IgD-negative memory B cell (primary cell): ENCODE results near the gene NELFCD. TPM values are rescaled to one million over a fixed set of nuclear protein-coding genes. Genes with fewer than 3 reads are reported as not detected.
"Not testable (repeated sequence)": the region's sequence is repeated elsewhere in the genome, so short reads cannot be mapped to it uniquely, and the experiment has no call there.

Experiments
- H3K27ac Mint-ChIP-seq, 3 donors: one replicate each; pipeline ENCODE4 v1.8.0; 2020 to 2022; ENCODE audit warnings: mild to moderate bottlenecking in 3 of 3, mixed read lengths in 3 of 3, moderate library complexity in 1 of 3
- H3K27me3 Mint-ChIP-seq: one replicate; pipeline ENCODE4 v1.8.0; 2021; ENCODE audit warnings: mixed read lengths
- H3K36me3 Mint-ChIP-seq: one replicate; pipeline ENCODE4 v1.8.0; 2020; ENCODE audit warnings: mild to moderate bottlenecking, mixed read lengths
- H3K4me1 Mint-ChIP-seq, 3 donors: one replicate each; pipeline ENCODE4 v1.8.0; 2020 to 2022; ENCODE audit warnings: mixed read lengths in 3 of 3, mild to moderate bottlenecking in 1 of 3
- H3K4me3 Mint-ChIP-seq, 4 donors: one replicate each; pipeline ENCODE4 v1.8.0; 2020 to 2022; ENCODE audit warnings: mild to moderate bottlenecking in 4 of 4, mixed read lengths in 4 of 4, moderate library complexity in 3 of 4
- H3K9me3 Mint-ChIP-seq, 3 donors: one replicate each; pipeline ENCODE4 v1.8.0; 2020 to 2021; ENCODE audit warnings: mixed read lengths in 3 of 3, mild to moderate bottlenecking in 1 of 3
- polyA plus RNA-seq: library from polyadenylated mRNA; unstranded; fragments of 300-500 nt; fragmentation: Illumina TruSeq; gene quantifications from one replicate; pipeline ENCODE4 v1.2.3, GENCODE V29; 2021

NELFCD gene
- polyA plus RNA-seq, 1 donor from 2014 or later: 79.6 TPM

DNA sequence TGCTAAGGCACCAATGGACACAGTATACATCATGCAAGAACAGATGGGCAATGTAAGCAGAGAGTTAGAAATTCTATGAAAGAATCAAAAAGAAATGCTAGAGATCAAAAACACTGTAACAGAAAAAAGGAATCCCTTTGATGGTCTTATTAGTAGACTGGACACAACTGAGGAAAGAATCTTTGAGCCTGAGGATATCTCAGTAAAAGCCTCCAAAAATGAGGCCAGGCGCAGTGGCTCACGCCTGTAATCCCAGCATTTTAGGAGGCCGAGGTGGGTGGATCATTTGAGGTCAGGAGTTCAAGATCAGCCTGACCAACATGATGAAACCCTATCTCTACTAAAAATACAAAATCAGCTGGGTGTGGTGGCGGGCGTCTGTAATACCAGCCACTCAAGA, 17.1 kb upstream of the NELFCD start:
- H3K27me3 Mint-ChIP-seq, H3K4me1 Mint-ChIP-seq, H3K9me3 Mint-ChIP-seq, H3K27ac Mint-ChIP-seq, H3K36me3 Mint-ChIP-seq, H3K4me3 Mint-ChIP-seq: not testable (repeated sequence)

DNA sequence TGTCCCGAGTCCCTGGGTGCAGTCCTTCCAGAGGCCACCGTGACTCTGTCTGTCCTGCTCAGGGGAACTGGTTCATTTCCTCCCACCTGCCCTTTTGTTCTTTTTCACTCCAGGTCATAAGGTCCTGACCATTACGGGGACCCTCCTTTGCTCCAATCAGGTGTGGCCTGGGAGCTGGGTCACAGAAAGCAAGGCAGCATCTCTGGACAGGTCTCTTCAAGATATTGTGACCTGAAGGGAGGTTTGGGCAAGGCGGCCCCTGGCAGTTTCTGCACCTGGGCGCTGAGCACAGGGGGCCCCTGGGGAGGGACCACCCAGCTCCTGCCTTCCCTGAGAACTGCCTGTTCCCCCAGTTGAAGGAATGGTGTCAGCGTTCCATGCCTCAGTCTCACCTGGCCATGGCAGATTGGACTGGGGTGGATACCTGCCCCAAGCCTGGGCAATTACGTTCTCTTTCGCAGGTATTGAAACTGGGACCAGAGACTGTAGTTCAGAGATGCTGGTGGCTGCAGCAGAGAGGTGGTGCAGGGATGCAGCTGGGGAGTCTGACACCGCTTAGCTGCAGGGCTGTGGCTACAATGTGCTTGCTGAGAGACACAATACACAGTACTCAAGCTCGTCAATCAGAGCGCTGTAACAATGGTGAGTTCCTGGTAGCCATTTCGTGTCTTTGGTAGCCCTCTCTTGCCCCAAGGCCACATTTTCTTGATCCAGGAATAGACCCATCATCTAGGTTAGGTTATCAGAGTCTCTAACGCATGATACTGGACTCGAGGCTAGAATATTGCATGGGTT, 15.6 kb upstream of the NELFCD start:
- Mint-ChIP-seq H3K4me3 (no peak overlapping the region), H3K27me3 (peaks cover 7% of the 10 kb centered on the region), H3K36me3 (peaks cover 8% of the 10 kb centered on the region), H3K4me1 (peaks cover 8 to 14% (median 12%) of the 10 kb centered on the region in 3 donors), H3K9me3 (peaks cover 4 to 9% (median 4%) of the 10 kb centered on the region in 3 donors), H3K27ac (no peak overlapping the region)

DNA sequence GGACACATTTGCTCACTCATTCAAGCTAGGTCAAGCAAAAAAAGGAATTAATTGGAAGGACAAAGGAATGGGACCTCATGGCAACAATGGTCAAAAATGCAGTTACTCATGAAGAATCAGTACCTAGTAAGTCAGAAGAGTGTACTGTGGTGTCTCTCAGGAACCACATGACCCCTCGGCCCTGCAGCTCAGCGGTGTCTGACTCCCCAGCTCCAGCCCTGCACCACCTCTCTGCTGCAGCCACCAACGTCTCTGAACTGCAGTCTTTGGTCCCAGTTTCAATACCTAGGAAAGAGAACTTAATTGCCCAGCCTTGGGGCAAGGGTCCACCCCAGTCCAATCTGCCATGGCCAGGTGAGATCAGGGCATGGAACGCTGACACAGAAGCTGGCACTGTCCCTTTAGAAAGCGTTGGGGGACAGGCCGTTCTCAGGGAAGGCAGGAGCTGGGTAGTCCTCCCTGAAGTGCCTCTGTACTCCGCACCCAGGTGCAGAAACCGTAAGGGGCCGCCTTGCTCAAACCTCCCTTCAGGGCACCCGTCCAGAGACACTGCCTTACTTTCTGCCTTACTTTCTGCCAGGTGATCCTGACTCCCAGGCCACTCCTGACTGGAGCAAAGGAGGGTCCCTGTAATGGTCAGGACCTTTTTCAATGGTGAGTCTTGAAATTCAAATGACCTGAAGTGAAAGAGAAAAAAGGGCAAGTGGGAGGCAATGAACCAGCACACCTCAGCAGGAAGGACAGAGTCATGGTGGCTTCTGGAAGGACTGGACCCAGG, 13.2 kb upstream of the NELFCD start:
- Mint-ChIP-seq H3K36me3 (peaks cover 8% of the 10 kb centered on the region), H3K27ac (no peak overlapping the region), H3K4me1 (peaks cover 11 to 15% (median 12%) of the 10 kb centered on the region in 3 donors), H3K9me3 (peaks cover 4 to 5% (median 4%) of the 10 kb centered on the region in 3 donors), H3K27me3 (peaks cover 4% of the 10 kb centered on the region), H3K4me3 (no peak overlapping the region)

DNA sequence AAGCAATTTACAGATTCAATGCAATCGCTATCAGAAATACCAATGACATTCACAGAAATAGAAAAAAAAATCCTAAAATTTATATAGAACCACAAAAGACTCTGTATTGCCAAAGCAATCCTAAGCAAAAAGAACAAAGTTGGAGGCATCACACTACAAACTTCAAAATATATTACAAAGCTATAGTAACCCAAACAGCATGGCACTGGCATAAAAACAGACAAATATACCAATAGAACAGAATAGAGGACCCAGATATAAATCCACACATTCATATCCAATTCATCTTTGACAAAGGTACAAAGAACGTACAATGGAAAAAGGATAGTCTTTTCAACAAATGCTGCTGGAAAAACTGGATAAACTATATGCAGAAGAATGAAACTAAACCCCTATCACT, 11.6 kb upstream of the NELFCD start:
- peaks cover 4% of the 10 kb centered on the region for H3K36me3 Mint-ChIP-seq
- peaks cover 0 to 5% (median 0%) of the 10 kb centered on the region in 3 donors for H3K9me3 Mint-ChIP-seq
- H3K4me1 Mint-ChIP-seq: peaks cover 17 to 20% (median 19%) of the 10 kb centered on the region in 3 donors
- no peak overlapping the region for H3K27ac Mint-ChIP-seq
- no peak overlapping the region for H3K4me3 Mint-ChIP-seq
- peaks cover 3% of the 10 kb centered on the region for H3K27me3 Mint-ChIP-seq

DNA sequence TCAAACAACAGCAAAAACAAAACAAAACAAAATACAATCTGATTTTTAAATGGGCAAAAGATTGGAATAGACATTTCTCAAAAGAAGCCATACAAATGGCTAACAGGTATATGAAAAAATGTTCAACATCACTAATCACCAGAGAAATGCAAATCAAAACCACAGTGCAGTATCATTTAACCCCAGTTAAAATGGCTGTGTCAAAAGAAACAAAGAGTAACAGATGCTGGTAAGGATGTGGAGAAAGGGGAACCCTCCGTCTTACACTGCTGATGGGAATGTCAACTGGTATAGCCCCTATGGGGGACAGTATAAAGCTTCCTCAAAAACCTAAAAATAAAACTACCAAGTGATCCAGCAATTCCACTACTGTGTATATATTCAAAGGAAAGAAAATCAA, 10.9 kb upstream of the NELFCD start:
- H3K36me3 Mint-ChIP-seq: peaks cover 4% of the 10 kb centered on the region
- H3K27ac Mint-ChIP-seq: no peak overlapping the region
- H3K4me3 Mint-ChIP-seq: peak overlapping the region in 2 of 4 donors; percentile 25 to 29
- peaks cover 0 to 4% (median 1%) of the 10 kb centered on the region in 3 donors for H3K9me3 Mint-ChIP-seq
- peaks cover 3% of the 10 kb centered on the region for H3K27me3 Mint-ChIP-seq
- peaks cover 17 to 20% (median 20%) of the 10 kb centered on the region in 3 donors for H3K4me1 Mint-ChIP-seq

DNA sequence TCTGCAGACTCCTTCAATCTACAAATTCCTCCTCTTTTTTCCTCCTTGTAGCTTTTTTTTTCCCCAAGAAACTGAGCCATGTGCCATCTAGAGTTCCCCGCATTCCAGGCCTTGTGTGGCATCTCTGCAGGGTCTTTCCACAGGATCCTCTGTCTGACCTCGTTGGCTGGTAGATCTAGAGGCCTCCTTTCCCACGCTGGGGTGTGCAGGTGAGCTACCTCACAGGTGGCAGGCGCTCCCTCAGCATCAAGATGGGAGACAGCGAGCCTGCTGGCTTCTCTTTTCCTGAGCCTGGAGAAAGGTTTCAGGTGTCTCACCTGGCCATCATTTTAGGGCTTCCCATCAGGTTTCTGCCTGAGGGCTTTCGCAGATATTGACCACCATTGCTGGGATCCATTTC, 9.6 kb upstream of the NELFCD start:
- H3K4me1 Mint-ChIP-seq: peaks cover 17 to 20% (median 20%) of the 10 kb centered on the region in 3 donors
- H3K4me3 Mint-ChIP-seq: no peak overlapping the region
- peaks cover 4% of the 10 kb centered on the region for H3K36me3 Mint-ChIP-seq
- peaks cover 1 to 13% (median 7%) of the 10 kb centered on the region in 3 donors for H3K9me3 Mint-ChIP-seq
- no peaks in the 10 kb centered on the region for H3K27me3 Mint-ChIP-seq
- no peak overlapping the region for H3K27ac Mint-ChIP-seq

DNA sequence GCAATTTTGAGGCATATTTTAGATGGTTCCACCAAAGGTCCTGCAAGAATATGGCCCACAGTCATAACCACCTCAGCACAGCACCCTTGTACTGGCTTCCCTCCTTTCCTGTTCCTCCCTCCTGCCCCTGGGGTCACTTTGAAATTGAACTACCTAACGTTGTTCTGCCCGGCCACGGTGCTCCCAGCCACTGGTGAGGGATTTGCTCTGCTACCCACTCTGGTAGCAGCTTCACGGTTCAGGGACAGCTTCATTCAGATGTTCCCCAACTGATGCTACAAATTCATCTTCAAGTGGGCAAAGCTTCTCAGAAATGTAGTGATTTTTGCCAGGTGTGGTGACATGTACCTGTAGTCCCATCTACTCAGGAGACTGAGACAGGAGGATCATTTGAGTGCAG, 7.9 kb upstream of the NELFCD start:
- H3K9me3 Mint-ChIP-seq: peaks cover 4 to 18% (median 10%) of the 10 kb centered on the region in 3 donors
- no peaks in the 10 kb centered on the region for H3K27me3 Mint-ChIP-seq
- peaks cover 6% of the 10 kb centered on the region for H3K36me3 Mint-ChIP-seq
- no peak overlapping the region for H3K4me3 Mint-ChIP-seq
- peaks cover 17 to 20% (median 20%) of the 10 kb centered on the region in 3 donors for H3K4me1 Mint-ChIP-seq
- no peak overlapping the region for H3K27ac Mint-ChIP-seq

DNA sequence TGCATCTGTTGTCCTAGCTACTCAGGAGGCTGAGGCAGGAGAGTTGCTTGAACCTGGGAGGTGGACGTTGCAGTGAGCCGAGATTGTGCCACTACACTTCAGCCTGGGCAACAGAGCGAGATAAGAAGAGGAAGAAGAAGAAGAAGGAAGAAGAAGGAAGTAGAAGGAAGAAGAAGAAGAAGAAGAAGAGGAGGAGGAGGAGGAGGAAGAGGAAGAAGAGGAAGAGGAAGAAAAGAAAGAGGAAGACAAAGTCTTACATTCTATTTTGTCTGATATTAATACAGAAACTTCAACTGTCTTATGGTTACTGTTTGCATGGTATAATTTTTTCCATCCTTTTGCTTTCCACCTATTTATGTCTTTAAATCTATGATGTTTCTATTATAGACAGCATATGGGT, 7.2 kb upstream of the NELFCD start:
- peaks cover 23 to 25% (median 24%) of the 10 kb centered on the region in 3 donors for H3K4me1 Mint-ChIP-seq
- H3K36me3 Mint-ChIP-seq: peaks cover 4% of the 10 kb centered on the region
- peaks cover 4 to 18% (median 12%) of the 10 kb centered on the region in 3 donors for H3K9me3 Mint-ChIP-seq
- no peaks in the 10 kb centered on the region for H3K27me3 Mint-ChIP-seq
- H3K4me3 Mint-ChIP-seq: peak overlapping the region in 2 of 4 donors; percentile 60 to 72
- no peak overlapping the region for H3K27ac Mint-ChIP-seq

DNA sequence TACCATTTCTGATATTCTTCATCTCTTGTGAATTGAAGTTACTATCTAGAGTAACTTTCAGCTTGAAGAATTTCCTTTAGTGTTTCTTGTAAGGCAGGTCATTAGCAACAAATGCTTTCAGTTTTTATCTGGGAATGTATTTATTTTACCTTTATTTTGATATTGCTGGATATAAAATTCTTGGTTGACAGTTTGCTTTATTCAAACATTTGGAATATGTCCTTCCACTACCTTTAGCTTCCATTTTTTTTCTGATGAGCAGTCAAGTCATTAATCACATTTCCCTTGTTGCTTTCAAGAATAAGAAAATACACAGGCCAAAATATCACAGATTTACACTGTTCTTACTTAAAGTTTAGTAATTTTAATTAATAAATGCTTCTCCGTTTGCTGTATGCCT, 5.7 kb upstream of the NELFCD start:
- H3K9me3 Mint-ChIP-seq: peaks cover 4 to 18% (median 12%) of the 10 kb centered on the region in 3 donors
- H3K27ac Mint-ChIP-seq: no peak overlapping the region
- no peak overlapping the region for H3K4me3 Mint-ChIP-seq
- peaks cover 15 to 23% (median 16%) of the 10 kb centered on the region in 3 donors for H3K4me1 Mint-ChIP-seq
- no peaks in the 10 kb centered on the region for H3K27me3 Mint-ChIP-seq
- H3K36me3 Mint-ChIP-seq: peaks cover 2% of the 10 kb centered on the region

DNA sequence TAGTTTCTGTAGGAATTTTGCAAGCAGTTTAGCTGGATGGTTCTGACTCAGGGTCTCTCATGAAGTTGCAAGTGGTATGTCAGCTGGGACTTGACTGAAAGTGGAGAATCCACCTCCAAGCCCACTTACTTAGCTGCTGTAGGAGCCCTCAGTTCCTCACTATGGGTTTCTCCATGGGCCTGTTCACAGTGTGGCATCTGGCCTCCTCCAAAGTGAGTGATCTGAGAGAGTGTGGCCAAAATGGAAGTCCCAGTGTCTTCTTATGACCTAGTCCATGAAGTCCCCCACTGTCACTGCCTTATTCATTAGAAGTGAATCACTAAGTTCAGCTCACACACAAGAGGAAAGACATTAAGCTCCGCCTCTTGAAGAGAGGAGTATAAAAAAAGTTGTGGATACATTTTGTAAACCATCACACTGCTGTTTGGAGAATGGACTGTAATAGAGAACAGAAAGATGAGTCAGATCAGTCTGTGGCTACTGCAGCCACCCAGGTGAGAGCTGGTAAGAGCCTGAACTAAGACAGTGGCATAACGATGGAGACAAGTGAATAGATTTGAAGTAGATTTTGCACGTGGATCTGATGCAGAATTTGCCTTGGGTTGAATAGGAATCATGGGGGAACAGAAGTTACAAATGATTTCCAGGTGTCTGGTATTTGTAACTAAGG, 4.9 kb upstream of the NELFCD start:
- no peaks in the 10 kb centered on the region for H3K27me3 Mint-ChIP-seq
- no peak overlapping the region for H3K27ac Mint-ChIP-seq
- H3K36me3 Mint-ChIP-seq: peaks cover 2% of the 10 kb centered on the region

DNA sequence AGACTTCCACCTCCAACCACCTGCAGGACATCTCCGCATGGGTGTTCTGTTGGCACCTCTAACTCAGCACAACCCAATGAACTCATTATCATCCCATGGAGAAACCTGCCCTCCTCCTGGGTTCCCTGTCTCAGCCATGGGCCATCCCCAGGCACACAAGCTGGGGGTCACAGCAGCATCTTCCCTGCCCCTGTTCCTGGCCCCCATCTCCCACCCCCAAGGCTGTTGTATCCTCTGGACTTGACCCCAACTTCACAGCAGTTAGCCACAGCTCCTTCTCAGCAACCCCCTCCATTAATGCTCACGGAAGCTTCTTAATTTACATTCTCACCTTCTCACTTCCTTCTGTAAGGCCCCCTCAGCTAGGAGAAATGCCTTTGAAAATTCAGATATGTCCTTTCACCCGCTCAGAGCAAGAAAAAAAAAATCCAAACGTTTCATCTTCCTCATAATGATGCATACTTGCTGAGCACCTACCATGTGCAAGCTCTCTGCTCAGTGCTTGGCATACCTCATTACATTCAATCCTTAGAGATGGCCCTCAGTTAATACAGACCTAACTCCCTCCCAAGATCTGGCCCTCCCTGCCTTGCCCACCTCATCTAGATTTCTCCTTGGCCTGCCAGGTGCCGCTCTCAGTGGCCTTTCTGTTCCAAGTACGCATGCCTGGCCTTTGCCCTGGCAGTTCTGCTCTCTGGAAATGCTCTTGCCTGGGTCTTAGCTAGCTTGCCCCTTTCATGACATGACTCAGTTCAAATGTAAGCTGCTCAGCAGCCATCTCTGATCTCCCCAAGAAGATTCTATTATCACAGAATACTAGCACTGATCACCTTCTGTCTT, 2.5 kb upstream of the NELFCD start:
- Mint-ChIP-seq H3K36me3 (peaks cover 2% of the 10 kb centered on the region), H3K4me3 (peak overlapping the region; percentile 38 to 81 (median 78)), H3K9me3 (peaks cover 4 to 18% (median 12%) of the 10 kb centered on the region in 3 donors), H3K27ac (peak overlapping the region; percentile 13 to 66 (median 60)), H3K27me3 (no peaks in the 10 kb centered on the region), H3K4me1 (peaks cover 23 to 29% (median 24%) of the 10 kb centered on the region in 3 donors)

More for the DNA sequence above, 4.9 kb upstream of the NELFCD start:
- Mint-ChIP-seq H3K4me3 (peak overlapping the region in 1 of 4 donors; percentile 55), H3K9me3 (peaks cover 4 to 18% (median 12%) of the 10 kb centered on the region in 3 donors), H3K4me1 (peaks cover 13 to 19% (median 14%) of the 10 kb centered on the region in 3 donors)

DNA sequence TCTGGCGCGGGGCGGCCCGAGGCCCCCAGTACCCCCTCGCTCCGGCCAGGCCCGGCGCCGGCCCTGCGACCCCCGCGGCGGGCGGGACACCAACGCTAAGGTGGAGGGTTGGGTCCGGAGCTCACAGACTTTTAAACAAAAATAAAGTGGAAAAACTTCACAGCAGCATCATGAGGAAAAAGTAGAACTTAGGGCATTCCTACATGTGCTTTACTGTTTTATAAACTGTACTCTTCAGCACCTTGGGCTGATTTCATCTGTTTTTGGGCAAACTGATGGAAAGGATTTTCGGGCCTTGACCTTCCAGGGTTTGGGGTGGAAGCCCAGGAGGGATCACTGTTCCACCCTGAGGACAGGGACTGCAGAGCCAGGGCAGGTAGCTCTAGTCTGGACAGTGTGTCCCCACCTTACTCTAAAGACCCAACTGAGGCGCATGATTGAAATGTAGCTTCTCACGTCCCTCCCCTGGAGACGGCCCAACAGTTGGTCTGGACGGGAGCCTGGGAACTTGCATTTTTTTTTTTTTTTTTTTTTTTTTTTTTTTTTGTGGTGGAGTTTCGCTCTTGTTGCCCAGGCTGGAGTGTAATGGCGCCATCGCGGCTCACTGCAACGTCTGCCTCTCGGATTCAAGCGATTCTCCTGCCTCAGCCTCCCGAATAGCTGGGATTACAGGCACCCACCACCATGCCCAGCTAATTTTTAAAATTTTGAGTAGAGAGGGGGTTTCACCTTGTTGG, 740 bp downstream of the NELFCD start:
- Mint-ChIP-seq H3K36me3 (peaks cover 1% of the 10 kb centered on the region), H3K9me3 (peaks cover 0 to 2% (median 1%) of the 10 kb centered on the region in 3 donors), H3K4me3 (peak overlapping the region; percentile 84 to 97 (median 95)), H3K4me1 (peaks cover 31 to 36% (median 35%) of the 10 kb centered on the region in 3 donors), H3K27me3 (no peaks in the 10 kb centered on the region), H3K27ac (peak overlapping the region; percentile 85 to 95 (median 92))

DNA sequence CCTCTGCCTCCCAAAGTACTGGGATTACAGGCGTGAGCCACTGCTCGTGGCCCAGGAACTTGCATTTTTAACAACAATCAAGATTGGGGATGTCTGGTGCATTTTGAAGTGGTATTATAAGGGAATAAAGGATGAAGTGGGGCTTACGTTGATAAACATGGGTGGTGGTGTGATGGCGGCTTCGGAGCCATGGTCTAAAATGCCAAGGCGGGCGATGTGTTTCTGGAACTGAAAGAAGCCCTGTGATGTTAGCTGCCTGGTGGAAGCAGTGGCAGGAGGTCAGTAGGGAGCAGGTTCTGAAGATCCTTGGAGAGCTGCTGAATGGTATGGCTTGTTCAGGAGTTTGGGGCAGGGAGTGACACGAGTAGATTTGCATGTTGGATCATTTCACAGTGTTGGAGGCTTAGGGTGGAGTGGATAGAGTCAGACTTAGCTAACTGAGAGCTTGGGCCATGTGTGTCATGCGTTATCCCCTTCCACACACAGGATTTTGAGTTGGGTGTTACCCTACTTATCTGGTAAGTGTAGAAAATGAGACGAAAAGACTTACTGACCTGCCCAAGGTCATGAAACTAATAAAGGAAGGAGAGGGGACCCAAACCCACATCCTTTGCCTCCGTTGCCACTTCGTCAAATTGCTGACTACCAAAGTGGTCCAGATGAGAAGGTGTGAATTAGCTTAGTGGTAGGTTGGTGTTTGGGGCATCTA, 1.5 kb downstream of the NELFCD start:
- Mint-ChIP-seq H3K4me3 (peak overlapping the region; percentile 84 to 97 (median 95)), H3K27me3 (no peaks in the 10 kb centered on the region), H3K36me3 (peaks cover 2% of the 10 kb centered on the region), H3K9me3 (peaks cover 0 to 2% (median 0%) of the 10 kb centered on the region in 3 donors), H3K27ac (peak overlapping the region; percentile 69 to 92 (median 85)), H3K4me1 (peaks cover 33 to 36% (median 36%) of the 10 kb centered on the region in 3 donors)
